OCI-LY1 (cell line): ENCODE results near the gene SEC16A.

Experiments used
- H2AFZ ChIP-seq: fragments of 200-600 bp; sonication (generic), shearing (Covaris generic); 2 replicates; pipeline ENCODE4 v1.6.0; 2014; ENCODE audit warnings: antibody characterized with exemption, mild to moderate bottlenecking, low read length
- H3F3A ChIP-seq: fragments of 200-600 bp; sonication (generic), shearing (Covaris generic); 2 replicates; pipeline ENCODE4 v1.6.0; 2014; ENCODE audit warnings: mild to moderate bottlenecking, antibody characterized with exemption, low read length, moderate library complexity; ENCODE audit not compliant: insufficient read depth
- H3K27ac ChIP-seq: fragments of 200-600 bp; sonication (generic); 2 replicates; pipeline ENCODE4 v1.5.1; 2014; ENCODE audit warnings: low read length, mixed run types, mild to moderate bottlenecking, low read depth; ENCODE audit not compliant: poor library complexity, severe bottlenecking
- H3K27me3 ChIP-seq: fragments of 200-600 bp; sonication (generic); 2 replicates; pipeline ENCODE4 v1.6.0; 2014; ENCODE audit warnings: antibody characterized with exemption, mild to moderate bottlenecking, low read length, moderate library complexity; ENCODE audit not compliant: insufficient read depth
- H3K36me3 ChIP-seq: fragments of 200-600 bp; sonication (generic); 2 replicates; pipeline ENCODE4 v1.6.1; 2014; ENCODE audit warnings: mild to moderate bottlenecking, antibody characterized with exemption, low read length, moderate library complexity, mixed read lengths; ENCODE audit not compliant: insufficient read depth
- H3K4me1 ChIP-seq: fragments of 200-600 bp; sonication (generic); 2 replicates; pipeline ENCODE4 v1.5.1; 2014; ENCODE audit warnings: mild to moderate bottlenecking, low read length, moderate library complexity; ENCODE audit not compliant: insufficient read depth, severe bottlenecking
- H3K4me2 ChIP-seq: fragments of 200-600 bp; sonication (generic), shearing (Covaris generic); 2 replicates; pipeline ENCODE4 v1.6.1; 2014; ENCODE audit warnings: low read length
- H3K4me3 ChIP-seq: fragments of 200-600 bp; sonication (generic); 2 replicates; pipeline ENCODE4 v1.5.1; 2014; ENCODE audit warnings: low read length, low read depth, mild to moderate bottlenecking, mixed read lengths; ENCODE audit not compliant: poor library complexity, severe bottlenecking
- H3K79me2 ChIP-seq: fragments of 200-600 bp; shearing (Covaris generic); 2 replicates; pipeline ENCODE4 v1.6.1; 2016; ENCODE audit warnings: mixed run types, low read length, mixed read lengths; ENCODE audit not compliant: insufficient read depth
- H3K9ac ChIP-seq: fragments of 200-600 bp; sonication (generic), shearing (Covaris generic); 2 replicates; pipeline ENCODE4 v1.6.1; 2014; ENCODE audit warnings: mild to moderate bottlenecking, low read length, mixed read lengths
- H3K9me2 ChIP-seq: fragments of 200-600 bp; sonication (generic), shearing (Covaris generic); 2 replicates; pipeline ENCODE4 v1.6.1; 2014; ENCODE audit warnings: low read depth, mild to moderate bottlenecking, low read length, mixed read lengths
- H3K9me3 ChIP-seq: fragments of 200-600 bp; shearing (Covaris generic); 2 replicates; pipeline ENCODE4 v1.6.1; 2014; ENCODE audit warnings: low read length, mixed read lengths
- H4K20me1 ChIP-seq: fragments of 200-600 bp; sonication (generic), shearing (Covaris generic); 2 replicates; pipeline ENCODE4 v1.6.0; 2016; ENCODE audit warnings: mild to moderate bottlenecking, low read length; ENCODE audit not compliant: insufficient read depth
- EZH2 ChIP-seq: fragments of 200-600 bp; sonication (generic), shearing (Covaris generic); IDR thresholded peaks from 2 replicates; pipeline ENCODE4 v1.8.0; 2017; ENCODE audit warnings: borderline replicate concordance, mixed run types, mild to moderate bottlenecking, antibody characterized with exemption, low read length, moderate library complexity, mixed read lengths
- TF ChIP-seq, protein P1 (sequence below): fragments of 200-600 bp; sonication (generic), shearing (Covaris generic); IDR thresholded peaks from 2 replicates; pipeline ENCODE4 v1.5.1; 2017; ENCODE audit warnings: mild to moderate bottlenecking, antibody characterized with exemption, low read length, moderate library complexity, mixed read lengths

The SEC16A gene

DNA sequence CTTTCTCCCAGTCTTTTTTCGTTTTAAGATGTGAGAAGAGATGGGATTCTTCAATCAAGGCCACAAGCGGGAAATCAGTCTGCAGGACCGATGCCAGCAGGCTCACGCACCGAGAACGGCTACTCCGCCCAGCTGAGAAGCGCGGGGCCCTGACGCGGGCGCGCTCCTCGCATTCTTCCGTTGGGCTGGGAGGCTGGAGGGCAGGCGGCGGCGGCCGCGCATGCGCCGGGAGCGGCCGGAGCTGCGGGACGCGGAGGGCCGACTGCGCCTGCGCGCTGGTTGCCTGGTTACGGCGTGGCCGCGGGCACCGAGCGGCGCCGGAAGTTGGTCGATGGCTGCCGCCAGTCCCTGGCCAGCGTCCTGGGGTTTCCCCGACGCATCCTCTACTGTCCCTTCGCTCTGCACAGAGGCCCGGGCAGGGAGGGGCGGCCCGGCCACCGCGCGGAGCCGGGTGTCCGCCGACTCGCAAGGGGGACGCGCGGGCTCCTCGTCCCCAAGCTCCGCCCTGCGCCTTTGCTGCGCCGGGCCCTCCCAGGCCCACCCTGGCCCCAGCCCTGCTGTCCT is 831 bp upstream of the SEC16A start:
- Histone ChIP-seq H3K4me1 (peaks cover 15% of the 10 kb centered on the region), H3K79me2 (peaks cover 31% of the 10 kb centered on the region), H3K27me3 (no peaks in the 10 kb centered on the region), H3K27ac (peak overlapping the region; percentile 77), H3K36me3 (peaks cover 6% of the 10 kb centered on the region; the same call in 1 of the 2 replicates), H3K9me2 (no peaks in the 10 kb centered on the region), H3K9me3 (no peaks in the 10 kb centered on the region), H3F3A (no peaks in the 10 kb centered on the region), H3K4me2 (peak overlapping the region; percentile 76), H3K9ac (peak overlapping the region; percentile 76), H4K20me1 (no peaks in the 10 kb centered on the region), H3K4me3 (peak overlapping the region; percentile 60), H2AFZ (no peak overlapping the region)
- TF ChIP-seq EZH2: no peak
- TF ChIP-seq, protein P1, sequence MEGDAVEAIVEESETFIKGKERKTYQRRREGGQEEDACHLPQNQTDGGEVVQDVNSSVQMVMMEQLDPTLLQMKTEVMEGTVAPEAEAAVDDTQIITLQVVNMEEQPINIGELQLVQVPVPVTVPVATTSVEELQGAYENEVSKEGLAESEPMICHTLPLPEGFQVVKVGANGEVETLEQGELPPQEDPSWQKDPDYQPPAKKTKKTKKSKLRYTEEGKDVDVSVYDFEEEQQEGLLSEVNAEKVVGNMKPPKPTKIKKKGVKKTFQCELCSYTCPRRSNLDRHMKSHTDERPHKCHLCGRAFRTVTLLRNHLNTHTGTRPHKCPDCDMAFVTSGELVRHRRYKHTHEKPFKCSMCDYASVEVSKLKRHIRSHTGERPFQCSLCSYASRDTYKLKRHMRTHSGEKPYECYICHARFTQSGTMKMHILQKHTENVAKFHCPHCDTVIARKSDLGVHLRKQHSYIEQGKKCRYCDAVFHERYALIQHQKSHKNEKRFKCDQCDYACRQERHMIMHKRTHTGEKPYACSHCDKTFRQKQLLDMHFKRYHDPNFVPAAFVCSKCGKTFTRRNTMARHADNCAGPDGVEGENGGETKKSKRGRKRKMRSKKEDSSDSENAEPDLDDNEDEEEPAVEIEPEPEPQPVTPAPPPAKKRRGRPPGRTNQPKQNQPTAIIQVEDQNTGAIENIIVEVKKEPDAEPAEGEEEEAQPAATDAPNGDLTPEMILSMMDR: no peak

DNA sequence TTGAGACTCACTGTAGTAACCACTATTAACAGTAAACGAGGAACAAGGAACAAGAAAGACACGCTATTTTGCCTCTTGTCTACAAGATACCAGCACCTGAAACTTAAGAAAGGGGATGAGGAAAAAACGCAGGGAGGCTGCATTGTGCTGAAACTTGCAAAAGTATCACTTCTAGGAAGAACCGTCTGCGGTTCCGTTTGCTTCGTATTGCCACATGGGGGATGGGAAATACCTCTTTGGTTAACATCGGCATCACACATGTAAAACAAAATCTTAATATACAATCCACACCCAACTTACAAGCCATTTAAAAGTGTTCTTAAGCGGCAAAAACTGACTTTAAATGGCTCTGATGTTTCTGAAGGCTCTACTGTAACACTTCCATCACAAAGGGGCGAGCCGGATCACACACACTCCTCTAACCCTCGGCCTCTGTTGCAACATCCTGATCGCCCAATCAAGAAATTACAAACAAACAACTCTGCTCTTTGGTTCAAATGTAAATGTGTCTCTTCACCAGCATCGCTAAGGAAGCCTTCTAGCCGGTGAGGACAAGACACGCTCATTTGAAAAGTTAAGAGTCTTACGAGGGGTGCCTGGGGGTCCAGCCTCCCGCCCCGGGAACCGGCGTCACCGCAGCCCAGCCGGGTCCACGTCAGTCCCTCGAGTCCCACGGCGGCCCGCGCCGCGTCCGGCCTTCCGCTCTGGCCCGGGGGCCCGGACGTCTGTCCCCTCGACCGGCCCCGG is 621 bp downstream of the SEC16A start:
- no peaks in the 10 kb centered on the region for H3K9me2 ChIP-seq
- peak overlapping the region; percentile 81 for H3K9ac ChIP-seq
- H3K79me2 ChIP-seq: peaks cover 38% of the 10 kb centered on the region
- H3K36me3 ChIP-seq: peaks cover 14% of the 10 kb centered on the region
- no peak for TF ChIP-seq EZH2
- TF ChIP-seq, protein P1: no peak
- H3K27me3 ChIP-seq: no peaks in the 10 kb centered on the region
- no peaks in the 10 kb centered on the region for H4K20me1 ChIP-seq
- H3K27ac ChIP-seq: no peak overlapping the region
- no peaks in the 10 kb centered on the region for H3K9me3 ChIP-seq
- H3K4me3 ChIP-seq: peak overlapping the region; percentile 80
- H3F3A ChIP-seq: no peaks in the 10 kb centered on the region
- peak overlapping the region; percentile 90 for H3K4me2 ChIP-seq
- peaks cover 15% of the 10 kb centered on the region for H3K4me1 ChIP-seq
- no peak overlapping the region for H2AFZ ChIP-seq

DNA sequence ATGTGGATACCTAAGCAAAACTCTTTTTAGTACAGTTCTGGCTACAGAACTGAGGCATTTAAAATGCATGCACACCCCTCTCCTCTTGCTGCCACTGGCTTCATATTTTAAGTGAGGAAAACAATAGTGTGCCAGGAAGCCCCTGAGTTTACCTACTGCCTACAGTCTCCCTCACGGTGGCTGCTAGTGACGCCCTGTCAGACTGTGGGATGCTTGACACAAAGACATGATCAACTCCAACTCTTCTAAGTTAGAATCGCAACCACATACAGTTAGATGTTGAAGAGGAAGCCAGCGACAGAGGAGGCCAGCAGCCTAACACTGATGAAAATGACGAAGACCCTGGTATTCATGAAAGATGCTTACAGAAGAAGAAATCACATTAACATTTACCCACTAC is 1.3 kb downstream of the SEC16A start:
- H3K27me3 ChIP-seq: no peaks in the 10 kb centered on the region
- H3K27ac ChIP-seq: no peak overlapping the region
- H3K4me2 ChIP-seq: peak overlapping the region; percentile 90
- peaks cover 21% of the 10 kb centered on the region for H3K36me3 ChIP-seq
- no peaks in the 10 kb centered on the region for H3F3A ChIP-seq
- H3K9me3 ChIP-seq: no peaks in the 10 kb centered on the region
- peaks cover 15% of the 10 kb centered on the region for H3K4me1 ChIP-seq
- H2AFZ ChIP-seq: no peak overlapping the region
- TF ChIP-seq, protein P1: no peak
- TF ChIP-seq EZH2: no peak
- no peaks in the 10 kb centered on the region for H3K9me2 ChIP-seq
- H3K9ac ChIP-seq: peak overlapping the region; percentile 81
- H4K20me1 ChIP-seq: no peaks in the 10 kb centered on the region
- peaks cover 38% of the 10 kb centered on the region for H3K79me2 ChIP-seq
- H3K4me3 ChIP-seq: peak overlapping the region; percentile 80
